ENCODE measurements around the gene KRTAP2-2. TPM values are rescaled to one million over a fixed set of nuclear protein-coding genes. Genes with fewer than 3 reads are reported as not detected.

The KRTAP2-2 gene
- total and polyA plus RNA-seq, 2 donors (not counting 1 experiment from before 2014, with no cell fraction given): not detected

DNA sequence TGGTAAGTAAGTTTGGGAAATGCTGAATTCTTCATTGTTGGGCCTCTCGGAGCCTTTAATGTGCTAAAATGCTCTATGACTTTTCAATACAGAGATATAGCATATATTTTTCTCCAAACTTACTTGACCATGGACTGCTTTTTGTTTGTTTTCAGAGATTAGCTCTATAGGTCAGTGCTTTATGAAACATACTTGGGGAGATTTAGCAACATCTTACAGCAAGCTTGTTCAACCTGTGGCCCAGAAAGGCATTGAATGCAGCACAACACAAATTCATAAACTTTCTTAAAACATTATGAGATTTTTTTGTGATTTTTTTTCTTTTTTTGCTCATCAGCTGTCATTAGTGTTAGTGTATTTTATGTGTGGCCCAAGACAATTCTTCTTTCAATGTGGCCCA, 45.1 kb downstream of the KRTAP2-2 start:
- H3K27me3 ChIP-seq (ENCODE audit: control insufficient read depth, insufficient read depth, low read length): no peaks in the 10 kb centered on the region
- H3K9me3 ChIP-seq (ENCODE audit: control insufficient read depth, insufficient read depth, low read depth, low read length): no peaks in the 10 kb centered on the region
- H3K36me3 ChIP-seq (ENCODE audit: control insufficient read depth, insufficient read depth, low read length): no peaks in the 10 kb centered on the region
- no peak overlapping the region for H2AFZ ChIP-seq (ENCODE audit: low read length)
- peaks cover 2% of the 10 kb centered on the region for H3K4me1 ChIP-seq (ENCODE audit: control insufficient read depth, extremely low read depth, insufficient read depth, low read length)
- H3K27ac ChIP-seq (ENCODE audit: insufficient read depth, low read length): no peak overlapping the region
- H3K4me2 ChIP-seq (ENCODE audit: extremely low read depth, insufficient read depth, low read length): no peak overlapping the region
- no peak overlapping the region for H3K9ac ChIP-seq (ENCODE audit: insufficient read depth, low read length)
- TF ChIP-seq EZH2 (IDR thresholded peaks at IDR 0.05; ENCODE audit: low read length, missing control alignments): no peak
- TF ChIP-seq, protein P1, sequence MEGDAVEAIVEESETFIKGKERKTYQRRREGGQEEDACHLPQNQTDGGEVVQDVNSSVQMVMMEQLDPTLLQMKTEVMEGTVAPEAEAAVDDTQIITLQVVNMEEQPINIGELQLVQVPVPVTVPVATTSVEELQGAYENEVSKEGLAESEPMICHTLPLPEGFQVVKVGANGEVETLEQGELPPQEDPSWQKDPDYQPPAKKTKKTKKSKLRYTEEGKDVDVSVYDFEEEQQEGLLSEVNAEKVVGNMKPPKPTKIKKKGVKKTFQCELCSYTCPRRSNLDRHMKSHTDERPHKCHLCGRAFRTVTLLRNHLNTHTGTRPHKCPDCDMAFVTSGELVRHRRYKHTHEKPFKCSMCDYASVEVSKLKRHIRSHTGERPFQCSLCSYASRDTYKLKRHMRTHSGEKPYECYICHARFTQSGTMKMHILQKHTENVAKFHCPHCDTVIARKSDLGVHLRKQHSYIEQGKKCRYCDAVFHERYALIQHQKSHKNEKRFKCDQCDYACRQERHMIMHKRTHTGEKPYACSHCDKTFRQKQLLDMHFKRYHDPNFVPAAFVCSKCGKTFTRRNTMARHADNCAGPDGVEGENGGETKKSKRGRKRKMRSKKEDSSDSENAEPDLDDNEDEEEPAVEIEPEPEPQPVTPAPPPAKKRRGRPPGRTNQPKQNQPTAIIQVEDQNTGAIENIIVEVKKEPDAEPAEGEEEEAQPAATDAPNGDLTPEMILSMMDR (conservative IDR thresholded peaks at IDR 0.05 in 1 of 2, IDR thresholded peaks at IDR 0.05 in 1 of 2; ENCODE audit: low read depth in 1 of 2, low read length in 2 of 2): no peak
- H3K4me3 ChIP-seq (replicated peaks in 1 of 4; ENCODE audit: control extremely low read depth in 1 of 4, insufficient read depth in 1 of 4, low read depth in 3 of 4, low read length in 4 of 4): no peak overlapping the region
- no peaks in the 10 kb centered on the region for H4K20me1 ChIP-seq (ENCODE audit: control insufficient read depth, extremely low read depth, insufficient read depth, low read length)
- H3K79me2 ChIP-seq (ENCODE audit: control insufficient read depth, insufficient read depth, low read length): no peaks in the 10 kb centered on the region
- no peak for DNase-seq (ENCODE audit: low read depth in 2 of 2)

DNA sequence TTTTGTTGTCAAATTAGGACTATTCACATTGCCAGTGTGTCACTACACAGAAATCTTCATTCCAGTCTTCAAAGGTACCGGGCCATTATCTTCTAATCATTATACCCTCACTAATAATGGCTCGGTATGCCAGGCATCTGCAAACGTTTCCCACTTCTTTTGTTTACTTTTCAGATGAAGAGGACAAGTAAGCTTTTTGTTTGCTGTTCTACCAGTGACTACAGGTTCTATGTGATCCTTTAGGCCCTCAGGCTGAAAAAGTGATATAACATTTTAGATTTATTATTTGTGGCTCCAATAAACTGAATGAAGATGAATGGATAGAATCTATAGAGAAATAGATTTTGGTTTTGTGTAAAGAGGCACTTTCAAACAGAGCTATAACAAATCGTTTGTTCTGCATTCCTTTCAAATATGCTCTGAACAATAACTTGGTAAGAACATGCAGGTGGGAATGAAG, 45.7 kb downstream of the KRTAP2-2 start:
- Histone ChIP-seq H3K36me3 (ENCODE audit: control insufficient read depth, insufficient read depth, low read length) (no peaks in the 10 kb centered on the region), H3K9ac (ENCODE audit: insufficient read depth, low read length) (no peak overlapping the region), H3K9me3 (ENCODE audit: control insufficient read depth, insufficient read depth, low read depth, low read length) (no peaks in the 10 kb centered on the region), H3K79me2 (ENCODE audit: control insufficient read depth, insufficient read depth, low read length) (no peaks in the 10 kb centered on the region), H2AFZ (ENCODE audit: low read length) (no peak overlapping the region), H3K4me3 (replicated peaks in 1 of 4; ENCODE audit: control extremely low read depth in 1 of 4, insufficient read depth in 1 of 4, low read depth in 3 of 4, low read length in 4 of 4) (no peak overlapping the region), H3K27ac (ENCODE audit: insufficient read depth, low read length) (no peak overlapping the region), H4K20me1 (ENCODE audit: control insufficient read depth, extremely low read depth, insufficient read depth, low read length) (no peaks in the 10 kb centered on the region), H3K27me3 (ENCODE audit: control insufficient read depth, insufficient read depth, low read length) (no peaks in the 10 kb centered on the region), H3K4me2 (ENCODE audit: extremely low read depth, insufficient read depth, low read length) (no peak overlapping the region), H3K4me1 (ENCODE audit: control insufficient read depth, extremely low read depth, insufficient read depth, low read length) (peaks cover 2% of the 10 kb centered on the region)
- TF ChIP-seq, protein P1 (conservative IDR thresholded peaks at IDR 0.05 in 1 of 2, IDR thresholded peaks at IDR 0.05 in 1 of 2; ENCODE audit: low read depth in 1 of 2, low read length in 2 of 2): no peak
- no peak for TF ChIP-seq EZH2 (IDR thresholded peaks at IDR 0.05; ENCODE audit: low read length, missing control alignments)
- DNase-seq (ENCODE audit: low read depth in 2 of 2): no peak

DNA sequence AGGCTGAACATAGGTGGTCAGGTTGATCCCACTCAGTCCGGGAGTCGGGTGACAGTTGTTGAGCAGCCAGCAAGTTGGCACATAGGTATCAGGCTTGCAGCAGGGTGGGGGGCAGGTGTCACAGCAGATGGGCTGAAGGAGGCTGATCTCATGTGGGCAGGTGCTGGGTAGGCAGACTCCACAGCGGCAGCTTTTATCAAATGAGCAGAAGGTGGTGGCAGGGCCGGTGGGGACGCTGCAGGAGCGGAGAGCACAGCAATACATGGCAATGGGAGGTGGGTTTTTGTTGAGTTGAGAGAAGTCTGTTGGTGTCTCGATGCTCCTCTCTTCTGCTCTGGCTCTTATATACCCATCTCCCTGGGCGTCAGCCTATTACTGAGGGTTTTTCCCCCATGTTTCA, 46.2 kb downstream of the KRTAP2-2 start, which contains the start of gene KRTAP3-1:
KRTAP3-1 (minus strand) TSS at position 318 of the 400 bp plus-strand sequence; CDS start at position 264, 54 bp downstream.
- Histone ChIP-seq H3K4me2 (ENCODE audit: extremely low read depth, insufficient read depth, low read length) (no peak within 1 kb of the TSS), H3K27ac (ENCODE audit: insufficient read depth, low read length) (no peak within 1 kb of the TSS)

More for the DNA sequence above, 46.2 kb downstream of the KRTAP2-2 start, which contains the start of gene KRTAP3-1:
- TF ChIP-seq, protein P1 (conservative IDR thresholded peaks at IDR 0.05 in 1 of 2, IDR thresholded peaks at IDR 0.05 in 1 of 2; ENCODE audit: low read depth in 1 of 2, low read length in 2 of 2): no peak
- no peak for TF ChIP-seq EZH2 (IDR thresholded peaks at IDR 0.05; ENCODE audit: low read length, missing control alignments)
- Histone ChIP-seq H3K4me3 (replicated peaks in 1 of 4; ENCODE audit: control extremely low read depth in 1 of 4, insufficient read depth in 1 of 4, low read depth in 3 of 4, low read length in 4 of 4) (no peak within 1 kb of the TSS), H3K27me3 (ENCODE audit: control insufficient read depth, insufficient read depth, low read length) (no peaks in the 10 kb centered on the region), H3K36me3 (ENCODE audit: control insufficient read depth, insufficient read depth, low read length) (no peaks in the 10 kb centered on the region), H2AFZ (ENCODE audit: low read length) (no peak within 1 kb of the TSS), H3K9ac (ENCODE audit: insufficient read depth, low read length) (no peak within 1 kb of the TSS), H3K9me3 (ENCODE audit: control insufficient read depth, insufficient read depth, low read depth, low read length) (no peaks in the 10 kb centered on the region), H4K20me1 (ENCODE audit: control insufficient read depth, extremely low read depth, insufficient read depth, low read length) (no peaks in the 10 kb centered on the region), H3K79me2 (ENCODE audit: control insufficient read depth, insufficient read depth, low read length) (no peaks in the 10 kb centered on the region), H3K4me1 (ENCODE audit: control insufficient read depth, extremely low read depth, insufficient read depth, low read length) (peaks cover 2% of the 10 kb centered on the region)
- no peak for DNase-seq (ENCODE audit: low read depth in 2 of 2)

Other genes starting within 250 kb of the KRTAP2-2 start
Only the 30 nearest of the 37 such genes appear.
- gene KRT20, start 170.0 kb downstream of the KRTAP2-2 start, total RNA-seq: not detected in 2 replicates
- gene KRT20, start 170.0 kb downstream of the KRTAP2-2 start, polyA plus RNA-seq: not detected in 2 replicates
- gene KRT23, start 117.6 kb downstream of the KRTAP2-2 start, total RNA-seq: not detected in 2 replicates
- 0.11 and 0.17 TPM in 2 replicates for gene KRT23, start 117.6 kb downstream of the KRTAP2-2 start, polyA plus RNA-seq
- gene KRT39, start 88.3 kb downstream of the KRTAP2-2 start, total RNA-seq: 0.26 and 0.33 TPM in 2 replicates
- 0.19 and 0.22 TPM in 2 replicates for gene KRT39, start 88.3 kb downstream of the KRTAP2-2 start, polyA plus RNA-seq
- gene KRT40, start 70.9 kb downstream of the KRTAP2-2 start, total RNA-seq: not detected in 2 replicates
- gene KRT40, start 70.9 kb downstream of the KRTAP2-2 start, polyA plus RNA-seq: 0.03 and 0.05 TPM in 2 replicates
- gene KRTAP3-3, start 61.1 kb downstream of the KRTAP2-2 start, total RNA-seq: not detected in 2 replicates
- not detected in 2 replicates for gene KRTAP3-3, start 61.1 kb downstream of the KRTAP2-2 start, polyA plus RNA-seq
- not detected in 2 replicates for gene KRTAP3-2, start 55.3 kb downstream of the KRTAP2-2 start, total RNA-seq
- not detected in 2 replicates for gene KRTAP3-2, start 55.3 kb downstream of the KRTAP2-2 start, polyA plus RNA-seq
- gene KRTAP3-1, start 46.1 kb downstream of the KRTAP2-2 start, total RNA-seq: not detected in 2 replicates
- not detected in 2 replicates for gene KRTAP3-1, start 46.1 kb downstream of the KRTAP2-2 start, polyA plus RNA-seq
- 0.17 TPM in 1 of 2 replicates, not detected in the other for gene KRTAP1-5, start 28.0 kb downstream of the KRTAP2-2 start, total RNA-seq
- 6.2 and 6.3 TPM in 2 replicates for gene KRTAP1-5, start 28.0 kb downstream of the KRTAP2-2 start, polyA plus RNA-seq
- not detected in 2 replicates for gene KRTAP1-4, start 25.0 kb downstream of the KRTAP2-2 start, total RNA-seq
- not detected in 2 replicates for gene KRTAP1-4, start 25.0 kb downstream of the KRTAP2-2 start, polyA plus RNA-seq
- gene KRTAP1-3, start 20.4 kb downstream of the KRTAP2-2 start, total RNA-seq: not detected in 2 replicates
- not detected in 2 replicates for gene KRTAP1-3, start 20.4 kb downstream of the KRTAP2-2 start, polyA plus RNA-seq
- gene KRTAP1-1, start 13.8 kb downstream of the KRTAP2-2 start, total RNA-seq: not detected in 2 replicates
- gene KRTAP1-1, start 13.8 kb downstream of the KRTAP2-2 start, polyA plus RNA-seq: 0.25 and 0.64 TPM in 2 replicates
- gene KRTAP2-1, start 7.9 kb downstream of the KRTAP2-2 start, total RNA-seq: not detected in 2 replicates
- gene KRTAP2-1, start 7.9 kb downstream of the KRTAP2-2 start, polyA plus RNA-seq: not detected in 2 replicates
- gene KRTAP2-3, start 4.9 kb upstream of the KRTAP2-2 start, total RNA-seq: not detected in 2 replicates
- 0.84 and 2.6 TPM in 2 replicates for gene KRTAP2-3, start 4.9 kb upstream of the KRTAP2-2 start, polyA plus RNA-seq
- not detected in 2 replicates for gene KRTAP2-4, start 10.6 kb upstream of the KRTAP2-2 start, total RNA-seq
- gene KRTAP2-4, start 10.6 kb upstream of the KRTAP2-2 start, polyA plus RNA-seq: not detected in 2 replicates
- gene KRTAP4-7, start 28.9 kb upstream of the KRTAP2-2 start, total RNA-seq: not detected in 2 replicates
- gene KRTAP4-7, start 28.9 kb upstream of the KRTAP2-2 start, polyA plus RNA-seq: not detected in 2 replicates
- not detected in 2 replicates for gene KRTAP4-8, start 42.9 kb upstream of the KRTAP2-2 start, total RNA-seq
- not detected in 2 replicates for gene KRTAP4-8, start 42.9 kb upstream of the KRTAP2-2 start, polyA plus RNA-seq
- gene KRTAP4-16, start 47.0 kb upstream of the KRTAP2-2 start, total RNA-seq: not detected in 2 replicates
- gene KRTAP4-16, start 47.0 kb upstream of the KRTAP2-2 start, polyA plus RNA-seq: not detected in 2 replicates
- gene KRTAP4-9, start 50.2 kb upstream of the KRTAP2-2 start, total RNA-seq: not detected in 2 replicates
- not detected in 2 replicates for gene KRTAP4-9, start 50.2 kb upstream of the KRTAP2-2 start, polyA plus RNA-seq
- not detected in 2 replicates for gene KRTAP4-11, start 63.1 kb upstream of the KRTAP2-2 start, total RNA-seq
- gene KRTAP4-11, start 63.1 kb upstream of the KRTAP2-2 start, polyA plus RNA-seq: not detected in 2 replicates
- gene KRTAP4-12, start 69.0 kb upstream of the KRTAP2-2 start, total RNA-seq: not detected in 2 replicates
- 0.23 TPM in 1 of 2 replicates, not detected in the other for gene KRTAP4-12, start 69.0 kb upstream of the KRTAP2-2 start, polyA plus RNA-seq
- not detected in 2 replicates for gene KRTAP4-6, start 85.3 kb upstream of the KRTAP2-2 start, total RNA-seq
- gene KRTAP4-6, start 85.3 kb upstream of the KRTAP2-2 start, polyA plus RNA-seq: not detected in 2 replicates
- gene KRTAP4-5, start 94.6 kb upstream of the KRTAP2-2 start, total RNA-seq: not detected in 2 replicates
- not detected in 2 replicates for gene KRTAP4-5, start 94.6 kb upstream of the KRTAP2-2 start, polyA plus RNA-seq
- not detected in 2 replicates for gene KRTAP4-4, start 105.5 kb upstream of the KRTAP2-2 start, total RNA-seq
- gene KRTAP4-4, start 105.5 kb upstream of the KRTAP2-2 start, polyA plus RNA-seq: not detected in 2 replicates
- not detected in 2 replicates for gene KRTAP4-3, start 113.0 kb upstream of the KRTAP2-2 start, total RNA-seq
- gene KRTAP4-3, start 113.0 kb upstream of the KRTAP2-2 start, polyA plus RNA-seq: not detected in 2 replicates
- gene KRTAP4-2, start 123.0 kb upstream of the KRTAP2-2 start, total RNA-seq: not detected in 2 replicates
- gene KRTAP4-2, start 123.0 kb upstream of the KRTAP2-2 start, polyA plus RNA-seq: not detected in 2 replicates
- not detected in 2 replicates for gene KRTAP4-1, start 129.7 kb upstream of the KRTAP2-2 start, total RNA-seq
- gene KRTAP4-1, start 129.7 kb upstream of the KRTAP2-2 start, polyA plus RNA-seq: not detected in 2 replicates
- not detected in 2 replicates for gene KRTAP9-1, start 134.7 kb upstream of the KRTAP2-2 start, total RNA-seq
- gene KRTAP9-1, start 134.7 kb upstream of the KRTAP2-2 start, polyA plus RNA-seq: not detected in 2 replicates
- gene KRTAP9-2, start 171.4 kb upstream of the KRTAP2-2 start, total RNA-seq: not detected in 2 replicates
- not detected in 2 replicates for gene KRTAP9-2, start 171.4 kb upstream of the KRTAP2-2 start, polyA plus RNA-seq
- gene KRTAP9-3, start 177.2 kb upstream of the KRTAP2-2 start, total RNA-seq: not detected in 2 replicates
- gene KRTAP9-3, start 177.2 kb upstream of the KRTAP2-2 start, polyA plus RNA-seq: not detected in 2 replicates
- not detected in 2 replicates for gene KRTAP9-8, start 182.8 kb upstream of the KRTAP2-2 start, total RNA-seq
- not detected in 2 replicates for gene KRTAP9-8, start 182.8 kb upstream of the KRTAP2-2 start, polyA plus RNA-seq